ENCODE results near the gene ADAMTSL4. TPM values are rescaled to one million over a fixed set of nuclear protein-coding genes. Genes with fewer than 3 reads are reported as not detected.

Gene ADAMTSL4
- total and polyA plus RNA-seq, 9 of the 15 experiments (the other 6 are each of a cell fraction or from before 2014, with no cell fraction given), result 12.7 to 212 (median 35.6) TPM

- TF ChIP-seq MGA (IDR thresholded peaks at IDR 0.05) (no peak), MEF2A (IDR thresholded peaks at IDR 0.05; ENCODE audit: control insufficient read depth, low read depth, low read length) (no peak), ZZZ3 (IDR thresholded peaks at IDR 0.05) (no peak), ZEB2 (IDR thresholded peaks at IDR 0.05) (no peak), YBX1 (IDR thresholded peaks at IDR 0.05) (no peak), MLLT1 (IDR thresholded peaks at IDR 0.05) (peak in 1 of 2 experiments; percentile 48; a peak in 1 of 4 replicates), ZNF699 (CRISPR knock-in tag; IDR thresholded peaks at IDR 0.05; ENCODE audit: insufficient replicate concordance) (no peak), RBM15 (IDR thresholded peaks at IDR 0.05; ENCODE audit: insufficient read depth, low read length) (no peak), HEY1 (CRISPR knock-in tag; IDR thresholded peaks at IDR 0.05; ENCODE audit: borderline replicate concordance) (no peak), ZNF449 (CRISPR knock-in tag; IDR thresholded peaks at IDR 0.05) (no peak), ZNF76 (CRISPR knock-in tag; IDR thresholded peaks at IDR 0.05; ENCODE audit: borderline replicate concordance) (no peak), RAD51 (IDR thresholded peaks at IDR 0.05; ENCODE audit: borderline replicate concordance, low read depth) (no peak), PHF8 (IDR thresholded peaks at IDR 0.05; ENCODE audit: borderline replicate concordance, low read length) (no peak)
Observed at GRCh38 chr1:150576794-150577556, 27.8 kb downstream of the ADAMTSL4 start (continued).

Data from K562 (cell line).